Activated T-cell treated with anti-CD3 and anti-CD28 coated beads for 24 hours (primary cell): ENCODE measurements around the gene SEPHS2.
A peak's percentile ranks its signal among the peaks of the same experiment; 100 is the strongest.
"Not testable (repeated sequence)": the region's sequence is repeated elsewhere in the genome, so short reads cannot be mapped to it uniquely, and the experiment has no call there.

Experiments used
- DNase-seq: peaks from one replicate; pipeline ENCODE4 v3.0.0-alpha.2; 2020; ENCODE audit warnings: low read depth

SEPHS2 gene

DNA sequence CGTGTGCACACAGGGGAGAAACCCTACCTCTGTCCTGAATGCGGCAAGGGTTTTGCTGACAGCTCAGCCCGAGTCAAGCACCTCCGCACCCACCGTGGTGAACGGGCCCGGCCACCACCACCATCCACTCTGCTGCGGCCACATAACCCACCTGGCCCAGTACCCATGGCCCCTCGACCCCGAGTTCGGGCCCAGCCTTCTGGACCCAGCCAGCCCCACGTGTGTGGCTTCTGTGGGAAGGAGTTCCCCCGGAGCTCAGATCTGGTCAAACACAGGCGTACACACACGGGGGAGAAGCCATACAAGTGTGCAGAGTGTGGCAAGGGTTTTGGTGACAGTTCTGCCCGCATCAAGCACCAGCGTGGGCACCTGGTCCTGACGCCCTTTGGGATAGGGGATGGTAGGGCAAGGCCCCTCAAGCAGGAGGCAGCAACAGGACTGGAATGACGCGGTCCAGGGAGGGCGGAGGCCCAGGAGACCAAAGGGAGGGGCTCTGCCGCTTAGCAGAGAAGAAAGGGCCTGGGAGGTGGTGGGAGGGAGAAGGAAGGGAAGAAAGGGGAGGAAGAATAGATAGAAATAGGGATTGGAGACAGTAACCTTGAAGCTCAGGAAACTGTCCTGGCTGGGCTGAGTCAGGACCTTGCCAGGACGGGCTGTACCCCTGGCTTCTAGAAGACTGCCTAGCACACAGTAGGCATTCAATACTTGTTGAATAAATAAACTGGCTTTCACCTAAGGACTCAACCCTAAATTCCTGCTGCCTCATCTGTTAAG, 46.8 kb downstream of the SEPHS2 start:
- DNase-seq: no peak

GRCh38 chr16:30397776-30398660, 47.7 kb downstream of the SEPHS2 start:
- DNase-seq: no peak

DNA sequence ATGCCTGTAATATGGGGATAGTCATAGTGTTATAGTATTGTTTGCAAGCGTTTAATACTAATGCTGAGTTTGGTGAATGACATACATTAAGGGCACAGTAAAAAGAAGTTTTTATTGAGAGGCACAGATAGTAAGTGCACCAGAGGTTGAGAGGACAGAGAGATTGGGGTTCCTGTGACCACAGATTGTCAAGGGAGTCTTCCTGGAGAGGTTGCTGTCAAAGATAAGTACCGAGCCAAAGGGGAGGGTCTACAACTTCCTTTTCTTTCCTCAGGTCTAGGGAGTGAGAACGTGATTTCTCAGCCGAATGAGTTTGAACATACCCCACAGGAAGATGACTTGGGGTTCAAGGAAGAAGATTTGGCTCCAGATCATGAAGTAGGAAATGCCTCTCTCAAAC, 48.6 kb downstream of the SEPHS2 start:
- DNase-seq: no peak

DNA sequence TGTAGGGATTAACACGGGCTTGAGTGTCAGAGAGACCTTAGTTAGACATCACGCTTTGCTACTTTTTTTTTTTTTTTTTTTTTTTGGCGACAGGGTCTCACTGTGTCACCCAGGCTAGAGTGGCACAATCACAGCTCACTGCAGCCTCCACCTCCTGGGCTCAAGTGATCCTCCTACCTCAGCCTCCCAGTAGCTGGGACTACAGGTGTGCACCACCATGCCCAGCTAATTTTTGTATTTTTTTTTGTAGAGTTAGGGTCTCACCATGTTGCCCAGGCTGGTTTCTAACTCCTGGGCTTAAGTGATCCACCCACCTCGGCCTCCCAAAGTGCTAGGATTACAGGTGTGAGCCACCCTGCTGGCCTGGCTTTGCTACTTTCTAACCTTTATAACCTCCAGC, 49.0 kb downstream of the SEPHS2 start:
- DNase-seq: not testable (repeated sequence)

GRCh38 chr16:30395992-30396585, 49.6 kb downstream of the SEPHS2 start:
- DNase-seq: no peak

GRCh38 chr16:30395155-30395991, 50.3 kb downstream of the SEPHS2 start, which contains the start of gene ZNF48:
Gene ZNF48 (plus strand): TSS chr16:30395420. CDS start chr16:30395795, 375 bp downstream.
- peak; percentile 48 for DNase-seq

DNA sequence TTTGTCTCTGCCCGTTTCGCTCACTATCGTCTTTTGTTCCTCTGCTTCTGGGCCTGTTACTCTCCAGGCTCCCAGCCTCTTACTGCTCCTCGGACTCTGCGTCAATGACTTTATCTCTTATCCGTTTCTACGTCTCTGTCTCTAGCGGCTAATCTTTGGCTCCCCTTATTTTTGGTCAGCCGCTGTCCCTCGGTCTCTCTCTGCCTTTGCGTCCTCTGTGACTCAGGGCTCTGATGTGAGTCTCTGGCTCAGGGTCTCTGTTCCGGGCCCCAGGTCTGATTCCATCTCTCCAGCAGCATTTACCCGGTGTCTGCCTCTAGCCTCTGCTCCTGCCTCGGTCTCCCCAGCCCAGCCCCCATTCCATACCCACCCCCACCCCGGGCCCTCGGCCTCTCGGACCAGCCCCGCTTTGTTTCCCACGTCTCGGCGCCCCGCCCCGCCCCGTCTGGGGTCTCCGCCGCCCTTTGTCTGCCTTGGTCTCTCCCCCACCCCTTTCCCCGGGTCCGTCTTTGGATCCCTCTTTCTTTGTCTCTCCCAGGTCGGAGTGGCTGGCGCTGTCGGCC, 51.0 kb downstream of the SEPHS2 start:
- no peak for DNase-seq
